Pons (tissue), 1 donor: ENCODE results near the gene SH3YL1.

Experiments used
- DNase-seq: peaks from one replicate; pipeline ENCODE4 v3.0.0-alpha.2; 2016; ENCODE audit warnings: low spot score

The SH3YL1 gene

GRCh38 chr2:216068-216467, 47.8 kb downstream of the SH3YL1 start:
- DNase-seq: no peak

GRCh38 chr2:213932-214693, 49.7 kb downstream of the SH3YL1 start:
- DNase-seq: no peak

DNA sequence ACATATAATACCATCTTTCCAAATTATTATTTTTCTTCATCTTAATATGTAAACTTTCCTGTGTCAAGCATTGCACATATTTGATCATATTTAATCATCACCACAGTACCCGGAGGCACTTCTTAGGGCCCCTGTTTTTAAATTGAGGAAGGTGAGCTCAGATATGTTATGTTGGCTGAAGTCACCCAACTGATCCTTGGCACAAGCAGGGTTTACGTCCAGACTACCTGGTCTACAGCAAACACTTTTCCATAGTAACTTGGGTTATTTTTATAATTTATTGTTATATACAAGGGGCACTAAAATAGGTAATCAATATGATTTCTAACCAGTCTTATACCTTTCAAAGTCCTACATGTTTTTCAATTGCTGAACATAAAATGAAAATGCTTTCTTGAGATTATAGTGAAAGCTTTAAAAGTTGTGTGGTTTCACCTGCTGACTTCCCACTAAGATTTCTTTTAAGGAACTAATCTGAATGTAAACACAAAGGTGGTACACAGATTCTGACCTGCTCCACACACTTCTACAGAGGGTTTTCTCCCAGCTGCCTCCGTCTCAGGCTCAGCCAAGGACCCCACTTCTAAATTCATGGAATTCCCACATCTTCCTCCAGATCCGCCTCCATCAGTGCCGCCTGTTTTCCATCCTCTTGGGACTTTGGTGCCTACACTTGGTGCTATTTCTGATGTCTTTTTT, 52.2 kb downstream of the SH3YL1 start:
- DNase-seq: no peak

DNA sequence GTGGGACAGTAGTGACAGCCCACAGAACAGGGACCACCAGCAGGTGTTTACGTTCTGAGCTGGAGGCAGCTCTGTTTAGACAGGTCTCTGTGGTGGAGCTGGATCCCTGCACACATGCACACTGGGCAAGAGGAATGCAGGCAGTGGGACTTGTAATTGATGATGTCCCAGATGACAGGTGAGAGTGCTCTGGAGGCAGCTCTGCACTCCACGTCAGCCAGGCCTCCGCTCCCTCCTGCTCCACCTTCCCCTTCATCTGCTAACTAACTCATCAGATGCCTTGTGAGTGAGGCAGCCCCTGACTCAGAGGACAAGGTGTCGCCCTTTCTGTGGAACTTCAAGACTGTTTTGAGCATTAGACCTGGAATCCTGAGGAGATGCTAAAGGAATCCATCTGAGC, 53.2 kb downstream of the SH3YL1 start:
- no peak for DNase-seq

DNA sequence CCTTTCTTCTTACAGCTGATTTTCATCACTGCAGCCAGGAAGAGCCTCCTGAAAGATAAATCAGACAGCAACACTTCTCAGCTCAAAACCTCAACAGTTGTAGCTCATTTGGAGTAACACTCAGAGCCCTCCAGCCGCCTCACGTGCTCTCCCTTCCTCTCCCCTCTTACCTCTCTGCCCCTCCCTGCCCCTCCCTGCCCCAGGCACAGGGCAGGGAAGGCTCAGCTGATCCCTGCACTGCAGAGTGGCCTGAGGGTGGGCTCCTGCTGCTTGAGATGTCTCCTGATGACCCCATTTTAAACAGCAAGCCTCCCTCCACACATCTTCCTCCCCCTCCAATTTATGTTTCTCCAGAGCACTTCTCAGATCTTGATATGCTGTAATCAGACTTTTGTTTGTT, 54.4 kb downstream of the SH3YL1 start:
- DNase-seq: no peak

DNA sequence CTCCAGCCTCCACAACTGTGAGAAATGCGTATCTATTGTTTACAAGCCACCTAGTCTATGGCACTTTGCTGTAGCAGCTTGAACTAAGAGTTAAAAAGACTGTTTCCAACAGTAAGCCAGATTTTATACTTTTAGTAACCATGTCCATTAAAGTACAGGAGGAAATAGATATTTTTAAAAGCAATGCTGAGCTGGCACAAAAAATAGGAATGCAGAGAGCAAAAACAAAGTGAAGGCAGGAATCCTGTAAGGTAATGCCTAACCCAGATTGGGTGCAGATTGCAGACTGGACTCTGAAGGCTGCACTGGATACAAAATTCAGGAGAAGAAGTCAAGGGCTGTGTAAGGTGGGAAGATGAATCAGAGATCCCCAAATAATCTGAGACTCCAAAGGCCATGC, 55.5 kb downstream of the SH3YL1 start:
- no peak for DNase-seq

DNA sequence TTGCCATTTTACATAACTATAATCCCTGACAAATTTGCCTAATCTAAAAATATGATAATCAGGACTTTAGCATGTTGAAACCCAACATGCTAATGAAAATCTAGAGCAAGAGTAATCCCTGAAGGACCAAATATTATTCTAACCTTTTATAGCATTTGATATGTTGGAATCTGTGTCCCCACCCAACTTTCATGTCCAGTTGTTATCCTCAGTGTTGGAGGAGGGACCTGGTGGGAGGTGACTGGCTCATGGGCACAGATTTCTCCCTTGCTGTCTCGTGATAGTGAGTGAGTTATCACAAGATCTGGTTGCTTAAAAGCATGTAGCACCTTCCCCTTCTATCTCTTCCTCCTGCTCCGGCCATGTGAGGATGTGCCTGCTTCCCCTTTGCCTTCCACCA, 59.8 kb downstream of the SH3YL1 start:
- DNase-seq: no peak

- DNase-seq: no peak
These were observed 60.4 kb downstream of the SH3YL1 start for GRCh38 chr2:203401-203800.

DNA sequence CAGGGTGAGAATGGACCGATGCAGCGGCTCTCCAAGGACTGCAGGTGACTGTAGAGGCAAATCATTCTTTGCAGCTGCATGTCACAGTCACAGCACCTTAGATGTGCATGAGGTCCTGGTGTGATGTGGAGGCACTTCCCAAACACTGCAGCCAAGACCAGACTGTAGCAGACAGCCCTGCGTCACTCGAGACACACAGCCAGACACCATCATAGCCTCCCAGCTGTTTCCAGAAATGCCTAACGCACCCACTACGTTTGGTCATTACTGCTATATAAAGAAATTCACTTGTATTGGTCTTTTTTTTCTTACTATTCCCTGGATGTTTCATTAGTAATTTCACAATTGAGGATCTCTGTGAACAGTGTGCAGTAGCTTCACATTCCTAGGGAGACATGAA, 60.9 kb downstream of the SH3YL1 start:
- no peak for DNase-seq

DNA sequence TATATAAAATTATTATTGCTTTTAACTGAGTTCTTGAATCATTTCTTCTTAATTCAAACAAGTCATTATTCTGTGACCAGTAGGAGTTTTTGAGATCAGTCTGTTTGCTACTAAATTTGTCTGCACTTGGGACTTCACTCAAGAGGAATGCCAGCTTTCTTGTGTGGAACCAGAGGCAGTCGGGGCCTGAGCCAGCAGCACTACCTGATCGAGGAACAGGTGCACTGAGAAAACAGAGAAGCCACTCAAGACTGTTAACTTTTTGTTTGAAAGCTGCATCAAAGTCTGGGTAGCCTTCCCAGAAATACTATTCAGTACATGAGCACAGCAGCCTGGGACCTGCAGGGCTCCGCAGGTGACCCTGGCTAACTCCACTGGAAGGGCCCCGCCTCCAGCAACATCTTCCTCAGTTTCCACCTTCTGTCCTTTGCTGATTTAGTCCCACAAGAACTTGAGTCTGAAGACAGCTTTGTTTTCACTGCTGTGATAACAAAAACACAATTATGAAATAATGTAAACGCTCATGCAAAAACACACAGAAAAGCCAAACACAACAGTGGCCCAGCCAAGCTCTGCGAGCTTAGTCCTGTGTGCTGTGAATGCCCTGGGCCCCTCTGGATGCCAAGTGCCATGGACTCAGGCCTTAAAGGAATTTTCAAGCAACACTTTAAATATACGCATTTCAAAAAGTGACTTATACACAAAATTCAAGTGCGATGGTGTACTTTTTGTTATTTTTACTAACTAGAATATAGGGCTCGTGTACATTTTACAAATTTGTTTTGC, 62.0 kb downstream of the SH3YL1 start:
- no peak for DNase-seq

- DNase-seq: no peak
These were observed 64.5 kb downstream of the SH3YL1 start for GRCh38 chr2:199041-199966.

DNA sequence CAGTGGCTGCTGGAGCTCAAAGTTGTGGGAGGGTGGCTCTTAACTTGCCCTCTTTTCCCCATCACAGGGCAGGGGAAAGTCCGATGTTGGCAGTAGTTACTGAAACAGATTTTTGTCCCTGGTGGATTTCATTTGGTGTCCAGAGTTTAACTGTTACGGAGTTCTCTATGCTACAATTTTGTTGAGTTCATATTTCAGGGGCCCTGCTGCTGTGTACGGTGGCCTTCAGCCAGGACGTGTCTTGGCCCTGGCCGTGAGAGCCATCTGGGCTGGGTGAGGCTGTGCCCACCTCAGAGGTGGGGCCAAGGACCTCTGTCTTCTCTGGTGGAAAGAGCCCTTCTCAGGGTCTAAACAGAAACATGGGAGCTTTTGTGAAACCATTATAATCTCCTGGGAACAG, 67.4 kb downstream of the SH3YL1 start:
- no peak for DNase-seq

GRCh38 chr2:195932-196331, 67.9 kb downstream of the SH3YL1 start:
- no peak for DNase-seq

GRCh38 chr2:193141-193671, 70.6 kb downstream of the SH3YL1 start:
- DNase-seq: no peak

DNA sequence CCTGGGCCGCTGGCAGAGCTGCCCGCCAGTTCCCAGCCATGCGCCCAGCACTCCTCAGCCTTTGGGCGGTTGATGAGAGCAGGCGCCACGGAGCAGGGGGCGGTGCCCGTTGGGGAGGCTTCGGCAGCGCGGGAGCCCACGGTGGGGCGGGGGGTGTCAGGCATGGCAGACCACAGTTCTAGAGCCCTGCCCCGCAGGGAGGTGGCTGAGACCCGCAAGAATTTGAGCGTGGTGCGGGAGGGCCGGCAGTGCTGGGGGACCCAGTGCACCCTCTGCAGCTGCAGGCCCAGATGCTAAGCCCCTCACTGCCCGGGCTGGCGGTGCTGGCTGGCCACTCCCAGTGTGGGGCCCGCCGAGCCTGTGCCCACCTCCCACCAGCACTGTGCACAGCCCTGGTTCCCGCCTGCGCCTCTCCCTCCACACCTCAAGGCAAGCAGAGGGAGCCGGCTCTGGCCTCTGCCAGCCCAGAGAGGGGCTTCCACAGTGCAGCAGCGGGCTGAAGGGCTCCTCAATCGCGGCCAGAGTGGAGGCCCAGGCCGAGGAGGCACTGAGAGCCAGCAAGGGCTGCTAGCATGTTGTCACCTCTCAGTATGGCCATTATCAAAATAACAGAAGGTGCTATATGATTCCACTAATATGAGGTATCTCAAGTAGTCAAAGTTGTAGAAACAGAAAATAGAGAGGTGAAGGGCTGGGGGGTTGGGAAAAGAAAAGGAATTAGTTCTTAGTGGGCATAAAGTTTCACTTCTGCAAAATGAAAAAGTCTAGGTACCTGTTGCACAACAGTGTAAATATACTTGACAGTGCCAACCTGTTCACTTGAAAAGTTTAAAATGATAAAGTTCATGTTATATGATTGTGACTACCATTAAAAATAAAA, 72.3 kb downstream of the SH3YL1 start:
- DNase-seq: no peak

- DNase-seq: no peak
These were observed 76.0 kb downstream of the SH3YL1 start for GRCh38 chr2:187825-188224.

DNA sequence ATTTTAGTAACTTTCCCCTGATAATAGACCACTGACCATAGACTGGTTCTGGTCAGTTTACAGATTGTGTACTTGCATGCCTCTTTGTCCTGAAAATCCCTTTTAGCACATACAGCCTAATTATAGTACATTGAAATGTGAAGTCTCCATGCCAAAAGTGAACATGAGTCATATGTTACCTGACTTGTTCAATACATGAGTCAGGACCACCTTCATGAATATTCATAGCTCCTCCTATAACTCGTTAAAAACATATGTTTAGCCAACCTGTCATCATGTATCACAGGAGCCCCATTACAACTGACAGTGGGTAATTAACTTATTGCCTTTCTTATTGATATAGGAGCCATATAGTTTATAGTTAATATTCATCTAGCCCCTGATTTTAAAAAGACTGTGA, 78.6 kb downstream of the SH3YL1 start:
- DNase-seq: no peak

DNA sequence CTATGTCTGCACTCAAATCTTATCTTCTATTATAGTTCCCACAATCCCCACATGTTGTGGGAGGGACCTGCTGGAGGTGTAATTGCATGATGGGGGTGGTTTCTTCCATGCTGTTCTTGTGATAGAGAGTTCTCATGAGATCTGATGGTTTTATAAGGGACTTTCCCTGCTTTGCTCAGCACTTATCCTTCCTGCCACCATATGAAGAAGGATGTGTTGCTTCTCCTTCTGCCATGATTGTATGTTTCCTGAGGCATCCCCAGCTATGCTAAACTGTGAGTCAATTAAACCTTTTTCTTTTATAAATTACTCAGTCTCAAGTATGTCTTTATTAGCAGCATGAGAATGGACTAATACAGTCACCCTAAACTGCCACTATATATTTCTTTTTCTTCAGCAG, 79.1 kb downstream of the SH3YL1 start:
- no peak for DNase-seq

- no peak for DNase-seq
These were observed 81.2 kb downstream of the SH3YL1 start for GRCh38 chr2:182509-183122.

- DNase-seq: no peak
These were observed 83.5 kb downstream of the SH3YL1 start for GRCh38 chr2:180311-180710.
